ENCODE measurements around the gene DAAM1.
A peak's percentile ranks its signal among the peaks of the same experiment; 100 is the strongest.

DAAM1 gene

GRCh38 chr14:59362513-59362912 lies 174.0 kb downstream of the DAAM1 start:
- DNase-seq (ENCODE audit: low spot score) = no peak

- DNase-seq (ENCODE audit: low spot score) = no peak
Measured at GRCh38 chr14:59363531-59364226, 175.2 kb downstream of the DAAM1 start.

GRCh38 chr14:59370158-59370742 lies 181.8 kb downstream of the DAAM1 start:
- no peak for DNase-seq (ENCODE audit: low spot score)

- no peak for DNase-seq (ENCODE audit: low spot score)
Measured at GRCh38 chr14:59371771-59372170, 183.3 kb downstream of the DAAM1 start.

- no peak for DNase-seq (ENCODE audit: low spot score)
Measured at GRCh38 chr14:59374048-59374447, 185.6 kb downstream of the DAAM1 start.

- no peak for DNase-seq (ENCODE audit: low spot score)
Measured at GRCh38 chr14:59376686-59377085, 188.2 kb downstream of the DAAM1 start.

GRCh38 chr14:59377491-59377890 lies 189.0 kb downstream of the DAAM1 start:
- no peak for DNase-seq (ENCODE audit: low spot score)

GRCh38 chr14:59377991-59378601 lies 189.6 kb downstream of the DAAM1 start:
- DNase-seq (ENCODE audit: low spot score) = no peak

GRCh38 chr14:59389936-59390335 lies 201.5 kb downstream of the DAAM1 start:
- DNase-seq (ENCODE audit: low spot score) = no peak

- DNase-seq (ENCODE audit: low spot score) = no peak
Measured at GRCh38 chr14:59391388-59391787, 202.9 kb downstream of the DAAM1 start.

- no peak for DNase-seq (ENCODE audit: low spot score)
Measured at GRCh38 chr14:59394268-59394667, 205.8 kb downstream of the DAAM1 start.

- no peak for DNase-seq (ENCODE audit: low spot score)
Measured at GRCh38 chr14:59395672-59396071, 207.2 kb downstream of the DAAM1 start.

- no peak for DNase-seq (ENCODE audit: low spot score)
Measured at GRCh38 chr14:59398841-59399240, 210.4 kb downstream of the DAAM1 start.

GRCh38 chr14:59406454-59407245 lies 218.2 kb downstream of the DAAM1 start:
- DNase-seq (ENCODE audit: low spot score) = no peak

GRCh38 chr14:59407246-59408010 lies 219.0 kb downstream of the DAAM1 start:
- no peak for DNase-seq (ENCODE audit: low spot score)

GRCh38 chr14:59415836-59416602 lies 227.6 kb downstream of the DAAM1 start:
- DNase-seq (ENCODE audit: low spot score) = no peak

GRCh38 chr14:59417311-59417710 lies 228.8 kb downstream of the DAAM1 start:
- DNase-seq (ENCODE audit: low spot score) = peak; percentile 17

- no peak for DNase-seq (ENCODE audit: low spot score)
Measured at GRCh38 chr14:59419303-59419702, 230.8 kb downstream of the DAAM1 start.

Data from putamen (tissue), 1 donor.